Stimulated activated CD4-positive, alpha-beta T cell treated with anti-CD3 and anti-CD28 coated beads, Interleukin-12 subunit alpha, Interleukin-12 subunit beta, amount 100 ng/mL, for 24 hours (primary cell): Measurements from ENCODE around the gene PSMD2.
"Not testable (repeated sequence)": the region's sequence is repeated elsewhere in the genome, so short reads cannot be mapped to it uniquely, and the experiment has no call there.

Source experiments
- DNase-seq, 2 experiments: peaks; one replicate each; pipeline ENCODE4 v3.0.0-alpha.2; 2020; ENCODE audit warnings: low read depth in 2 of 2

The PSMD2 gene

GRCh38 chr3:184298759-184299487 is at the start of gene PSMD2:
Gene PSMD2, plus strand, starts transcription at chr3:184299241. Its CDS starts 26 bp downstream, at chr3:184299267.
- DNase-seq: peak; percentile 97 to 98

DNA sequence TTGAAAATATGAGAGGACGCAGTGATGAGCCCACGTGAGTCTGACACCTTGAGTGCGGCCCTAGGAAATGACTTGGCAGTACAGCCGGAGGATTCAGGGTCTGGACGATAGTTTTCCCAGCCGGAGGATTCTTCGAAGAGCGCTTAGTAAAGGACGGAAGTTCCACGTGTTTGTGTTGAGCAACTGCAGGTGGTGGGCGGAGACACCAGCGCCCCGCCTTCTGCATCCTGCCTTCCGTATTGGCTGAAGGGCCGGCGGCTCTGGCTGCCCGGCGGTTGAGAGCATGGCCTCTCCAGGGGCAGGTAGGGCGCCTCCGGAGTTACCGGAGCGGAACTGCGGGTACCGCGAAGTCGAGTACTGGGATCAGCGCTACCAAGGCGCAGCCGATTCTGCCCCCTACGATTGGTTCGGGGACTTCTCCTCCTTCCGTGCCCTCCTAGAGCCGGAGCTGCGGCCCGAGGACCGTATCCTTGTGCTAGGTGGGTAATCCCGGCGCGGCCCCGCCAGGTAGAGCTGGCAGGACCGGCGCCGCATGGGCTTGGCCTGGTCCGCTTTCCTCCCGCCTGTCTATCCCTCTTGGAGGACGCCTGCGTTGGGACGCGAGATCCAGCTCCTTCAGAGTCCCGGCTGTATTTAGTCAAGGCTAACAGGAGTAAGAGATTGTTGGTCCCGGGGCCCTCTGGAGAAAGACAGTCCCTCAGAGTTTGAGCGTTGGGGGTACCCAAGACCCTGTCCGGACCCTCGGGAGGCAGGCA is 49.5 kb upstream of the PSMD2 start, which contains the start of gene EEF1AKMT4:
Gene EEF1AKMT4, plus strand, starts transcription at position 261 of the 755 bp plus-strand sequence. Its CDS starts 23 bp downstream, at position 284.
- peak; percentile 91 to 94 for DNase-seq

- peak; percentile 76 to 94 for DNase-seq
These were observed 48.7 kb upstream of the PSMD2 start for GRCh38 chr3:184250167-184250828.

DNA sequence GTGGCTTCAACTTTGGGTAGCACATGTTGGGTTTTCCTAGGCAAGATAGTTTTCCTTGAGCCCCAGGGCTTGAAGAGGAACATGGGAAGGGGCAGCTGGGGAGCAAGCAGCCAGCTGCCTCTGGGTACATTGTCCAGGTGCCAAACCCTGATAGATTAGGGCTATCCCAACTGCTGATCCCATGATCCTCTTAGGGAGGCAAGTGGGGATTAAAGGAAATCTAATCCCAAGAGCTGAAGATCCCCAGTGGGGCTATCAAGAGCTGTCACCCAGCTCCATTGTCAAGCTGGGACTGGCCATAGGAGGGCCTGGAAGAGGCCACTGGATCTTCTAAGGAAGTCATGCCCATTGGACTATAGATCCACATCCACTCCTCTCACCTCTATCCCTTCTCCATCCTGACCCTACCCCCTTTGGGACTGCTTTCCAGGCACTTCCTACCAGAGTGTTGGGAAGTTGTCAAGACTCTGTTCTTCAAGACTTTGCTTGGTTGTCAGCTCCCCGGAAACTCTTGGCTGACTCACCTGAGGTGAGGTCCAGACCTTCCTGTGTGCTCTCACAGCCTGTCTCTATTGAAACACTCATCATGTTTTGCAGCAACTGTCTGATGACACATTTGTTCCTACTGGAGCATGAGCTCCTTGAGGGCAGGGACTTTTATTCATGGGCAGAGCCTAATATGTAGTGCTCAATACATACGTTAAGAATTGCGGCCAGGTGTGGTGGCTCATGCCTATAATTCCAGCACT is 43.6 kb upstream of the PSMD2 start:
- no peak for DNase-seq

DNA sequence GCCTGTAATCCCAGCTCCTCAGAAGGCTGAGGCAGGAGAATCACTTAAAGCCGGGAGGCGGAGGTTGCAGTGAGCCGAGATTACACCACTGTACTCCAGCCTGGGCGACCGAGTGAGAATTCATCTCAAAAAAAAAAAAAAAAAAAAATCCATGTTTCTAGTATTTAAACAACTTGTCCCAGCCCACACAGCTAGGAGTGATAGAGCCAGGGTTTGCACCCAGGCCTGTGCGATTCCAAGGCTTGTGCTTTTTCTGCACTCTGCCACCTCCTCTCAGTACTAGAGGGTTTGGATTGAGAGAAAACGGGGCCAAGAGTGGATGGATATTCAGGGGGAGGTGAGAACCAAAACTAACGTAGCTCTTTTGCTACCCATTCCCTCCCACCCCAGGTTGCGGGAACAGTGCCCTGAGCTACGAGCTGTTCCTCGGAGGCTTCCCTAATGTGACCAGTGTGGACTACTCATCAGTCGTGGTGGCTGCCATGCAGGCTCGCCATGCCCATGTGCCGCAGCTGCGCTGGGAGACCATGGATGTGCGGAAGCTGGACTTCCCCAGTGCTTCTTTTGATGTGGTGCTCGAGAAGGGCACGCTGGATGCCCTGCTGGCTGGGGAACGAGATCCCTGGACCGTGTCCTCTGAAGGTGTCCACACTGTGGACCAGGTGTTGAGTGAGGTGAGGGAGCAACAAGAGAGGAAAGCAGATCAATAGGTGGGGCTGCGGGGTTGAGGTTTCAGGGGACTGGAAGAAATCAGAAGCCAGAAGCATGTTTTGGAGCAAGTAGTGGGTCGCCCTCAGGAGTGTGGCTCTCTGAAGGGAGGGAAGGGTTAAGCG is 41.7 kb upstream of the PSMD2 start:
- no peak for DNase-seq

GRCh38 chr3:184258926-184259325 is 40.1 kb upstream of the PSMD2 start:
- no peak for DNase-seq

DNA sequence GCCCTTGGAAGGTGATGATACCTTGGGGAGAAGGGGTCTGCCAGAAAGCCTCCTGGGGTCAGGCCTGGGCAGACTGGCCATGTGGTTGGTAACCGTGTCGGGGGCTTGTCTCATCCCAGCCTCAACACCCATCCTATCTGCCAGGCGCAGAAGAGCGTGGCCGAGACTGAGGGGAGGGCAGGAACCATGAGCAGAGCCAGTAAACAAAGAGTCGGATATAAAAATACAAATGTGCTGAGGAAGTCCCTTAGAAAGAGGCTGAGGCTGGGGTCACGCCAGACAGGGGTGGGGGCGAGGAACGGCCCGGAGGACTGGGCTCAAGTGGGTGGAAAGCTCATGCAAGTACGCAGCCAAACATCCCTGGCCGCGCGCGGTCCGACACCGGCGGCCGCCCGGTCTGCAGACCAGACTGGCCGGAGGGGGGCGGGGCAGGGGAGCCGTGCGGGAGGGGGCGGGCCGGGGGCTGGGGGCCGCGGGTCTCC is 39.6 kb upstream of the PSMD2 start:
- no peak for DNase-seq

DNA sequence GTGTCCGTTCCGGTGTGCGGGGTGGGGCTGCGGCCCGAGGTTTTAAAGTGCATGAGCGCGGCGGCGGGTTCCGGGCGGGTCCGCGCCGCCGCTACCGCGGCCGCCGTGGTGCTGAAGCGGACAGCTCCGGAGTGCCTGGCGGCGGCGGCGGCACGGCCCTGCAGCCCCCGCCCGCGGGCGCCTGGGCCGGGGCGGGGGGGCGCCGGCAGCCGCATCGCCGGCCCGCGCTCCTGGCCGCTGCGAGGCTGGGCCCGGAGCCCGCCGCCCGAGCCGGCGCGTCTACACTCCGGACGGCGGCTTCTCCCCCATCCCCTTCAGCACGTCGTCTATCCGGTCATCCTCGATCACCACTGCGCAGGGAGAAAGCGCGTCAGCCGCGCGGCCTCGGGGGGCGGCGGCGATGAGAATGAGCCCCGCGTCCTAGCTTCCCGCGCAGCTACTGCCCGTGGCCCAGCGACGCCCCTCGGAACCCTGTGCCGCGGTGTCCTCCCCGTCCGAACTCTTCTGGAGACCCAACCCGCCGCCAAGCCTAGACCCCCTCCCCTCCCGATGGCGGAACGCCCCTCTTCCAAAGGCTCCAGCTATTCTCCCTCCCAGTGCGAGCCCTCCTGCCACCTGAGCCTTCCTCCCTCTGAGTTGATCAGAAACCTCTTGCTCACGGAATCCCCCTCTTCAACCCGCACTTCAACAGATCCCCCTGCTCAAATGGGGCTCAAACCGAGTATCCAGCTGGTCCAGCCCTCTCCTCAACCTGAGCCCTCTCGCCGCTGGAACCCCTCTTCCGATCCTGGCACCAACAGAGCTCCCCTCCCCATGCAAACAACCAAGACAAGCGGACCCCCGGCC is 38.9 kb upstream of the PSMD2 start:
- DNase-seq: no peak

- no peak for DNase-seq
These were observed 38.2 kb upstream of the PSMD2 start for GRCh38 chr3:184260724-184261269.

GRCh38 chr3:184261270-184261853 is 37.7 kb upstream of the PSMD2 start, which contains the start of gene CAMK2N2:
Gene CAMK2N2, minus strand, starts transcription at chr3:184261553. Its CDS starts 268 bp downstream, at chr3:184261285.
- peak in 1 of 2 experiments; percentile 56 for DNase-seq

- DNase-seq: no peak
These were observed 36.9 kb upstream of the PSMD2 start for GRCh38 chr3:184261854-184262763.

DNA sequence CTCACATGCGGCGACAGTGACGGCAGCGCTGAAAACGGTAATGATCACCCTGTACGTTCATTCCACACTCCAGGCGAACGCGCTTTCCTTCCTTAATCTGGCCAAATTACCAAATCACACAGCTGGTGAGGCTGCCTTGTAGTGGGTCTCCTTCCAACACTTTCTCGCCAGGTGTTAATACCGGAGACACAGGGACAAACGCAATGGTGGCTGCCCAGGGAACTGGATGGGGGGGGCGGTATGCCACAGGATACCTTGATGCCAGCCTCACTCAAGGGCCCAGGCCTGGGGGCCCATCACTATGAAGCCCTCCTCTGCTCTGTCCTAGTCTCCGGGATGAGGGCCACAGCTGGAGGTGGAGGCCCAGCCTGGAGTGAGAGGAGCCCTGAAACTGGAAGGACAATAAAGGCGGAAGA is 36.3 kb upstream of the PSMD2 start:
- DNase-seq: no peak

- not testable (repeated sequence) for DNase-seq
These were observed 31.8 kb upstream of the PSMD2 start for GRCh38 chr3:184267249-184267648.

DNA sequence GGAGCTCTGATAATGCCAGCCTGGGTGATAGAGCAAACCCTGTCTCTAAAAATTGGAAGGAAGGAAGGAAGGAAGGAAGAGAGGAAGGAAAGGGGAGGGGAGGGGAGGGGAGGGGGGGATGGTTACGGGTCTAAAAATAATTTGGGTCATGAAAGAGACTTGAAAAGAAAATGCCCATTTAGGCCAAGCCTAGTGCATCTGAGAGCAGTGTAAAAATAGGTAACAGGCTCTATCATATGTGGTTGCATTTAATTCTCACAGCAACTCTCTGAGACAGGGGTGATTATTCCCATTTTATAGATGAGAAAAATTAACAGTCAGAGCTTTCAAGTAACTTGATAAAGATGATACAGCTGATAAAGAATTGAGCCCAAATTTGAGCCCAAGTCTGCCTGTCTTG is 26.8 kb upstream of the PSMD2 start:
- no peak for DNase-seq

DNA sequence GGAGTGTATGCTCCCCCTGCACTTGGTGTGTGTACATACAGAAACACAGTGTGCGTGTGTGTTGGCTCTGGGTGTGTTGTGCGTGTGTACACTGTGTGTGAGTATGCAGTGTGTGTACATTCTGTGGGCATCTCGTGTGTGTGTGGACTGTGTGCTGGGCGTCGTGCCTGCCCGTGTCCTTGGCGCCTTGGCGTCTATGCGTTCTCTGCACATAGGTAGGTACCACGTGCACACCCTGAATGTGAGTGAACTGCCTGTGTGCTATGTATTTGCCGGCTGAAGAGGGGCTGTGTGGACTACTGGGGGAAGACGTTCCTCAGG is 23.7 kb upstream of the PSMD2 start:
- DNase-seq: no peak

DNA sequence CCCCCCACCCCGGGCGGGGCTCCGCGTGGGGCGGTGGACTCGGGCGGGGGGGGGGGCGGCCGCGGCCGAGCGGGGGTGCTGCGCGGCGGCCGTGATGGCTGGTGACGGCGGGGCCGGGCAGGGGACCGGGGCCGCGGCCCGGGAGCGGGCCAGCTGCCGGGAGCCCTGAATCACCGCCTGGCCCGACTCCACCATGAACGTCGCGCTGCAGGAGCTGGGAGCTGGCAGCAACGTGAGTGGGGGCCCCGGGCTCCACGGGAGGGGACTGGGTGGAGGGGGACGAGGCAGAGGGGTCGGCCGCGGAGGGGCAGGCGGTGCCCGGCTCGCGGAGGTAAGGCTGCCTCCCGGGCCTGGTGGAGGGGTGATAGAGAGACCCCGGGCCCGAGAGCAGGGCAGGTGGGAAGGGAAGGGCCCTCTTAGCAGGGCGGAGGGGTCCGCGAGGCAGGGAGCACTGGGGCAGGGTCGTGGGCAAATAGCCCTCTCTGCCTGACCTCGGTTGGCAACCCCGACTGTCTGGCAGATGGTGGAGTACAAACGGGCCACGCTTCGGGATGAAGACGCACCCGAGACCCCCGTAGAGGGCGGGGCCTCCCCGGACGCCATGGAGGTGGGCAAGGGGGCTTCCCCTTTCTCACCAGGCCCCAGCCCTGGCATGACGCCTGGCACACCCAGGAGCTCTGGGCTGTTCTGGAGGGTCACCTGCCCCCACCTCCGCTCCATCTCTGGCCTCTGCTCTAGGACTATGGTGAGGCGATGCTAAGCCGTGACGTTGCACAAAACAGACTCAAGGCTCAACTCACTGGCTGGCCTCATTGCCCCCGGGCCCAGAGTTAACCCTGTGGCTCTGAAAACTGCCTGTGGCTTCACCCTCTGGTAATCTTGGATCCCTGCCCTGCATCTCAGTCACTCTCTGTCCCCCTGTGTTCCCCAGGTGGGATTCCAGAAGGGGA is 22.8 kb upstream of the PSMD2 start, which contains the start of gene ECE2:
Gene ECE2, plus strand, starts transcription at position 62 of the 950 bp plus-strand sequence. Its CDS starts 132 bp downstream, at position 194.
- no peak for DNase-seq

DNA sequence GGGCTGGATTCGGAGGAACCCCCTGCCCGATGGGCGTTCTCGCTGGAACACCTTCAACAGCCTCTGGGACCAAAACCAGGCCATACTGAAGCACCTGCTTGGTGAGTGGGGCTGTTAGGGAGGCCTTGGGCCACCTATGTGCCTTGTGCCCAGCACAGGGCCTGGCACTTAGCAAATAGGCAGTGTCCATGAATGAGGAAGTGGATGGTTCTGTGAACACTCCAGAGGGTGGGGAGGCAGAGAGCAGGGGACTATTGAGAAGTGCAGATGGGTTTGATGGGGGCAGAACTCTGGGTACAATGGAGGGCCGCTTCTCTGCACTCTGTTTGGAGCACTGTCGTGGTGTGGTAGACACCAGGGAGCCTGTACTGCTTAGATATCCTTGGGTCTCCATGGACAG is 21.7 kb upstream of the PSMD2 start:
- DNase-seq: no peak
